ENCODE measurements around the gene KRT6B.

DNA sequence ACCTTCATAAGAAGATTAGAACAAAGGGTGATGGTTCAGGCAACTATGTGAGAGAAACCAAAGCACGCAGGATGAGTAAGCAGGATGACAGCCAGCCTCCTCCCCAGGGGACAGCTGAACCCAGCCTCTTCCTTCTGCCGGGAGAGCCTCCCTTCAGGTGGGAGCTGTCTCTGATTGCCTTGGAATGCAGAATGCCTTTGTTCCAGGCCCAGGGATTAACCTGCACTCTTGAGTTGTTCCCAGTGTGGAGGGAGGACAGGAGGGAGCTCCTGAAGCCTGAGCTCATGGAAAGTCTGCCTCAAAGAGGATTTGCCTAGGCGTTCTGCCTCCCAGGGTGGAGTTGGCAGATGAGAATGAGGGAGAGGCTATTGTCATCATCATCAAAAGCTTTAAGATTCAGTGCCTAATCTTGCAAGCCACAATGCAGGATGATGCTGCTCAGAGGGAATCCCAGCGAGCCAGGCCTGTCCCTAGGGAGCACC lies 44.7 kb upstream of the KRT6B start:
- TF ChIP-seq CTCF (IDR thresholded peaks at IDR 0.05): no peak
- TF ChIP-seq POLR2AphosphoS5 (IDR thresholded peaks at IDR 0.05; ENCODE audit: low read depth, low read length): no peak
- TF ChIP-seq, protein P1, sequence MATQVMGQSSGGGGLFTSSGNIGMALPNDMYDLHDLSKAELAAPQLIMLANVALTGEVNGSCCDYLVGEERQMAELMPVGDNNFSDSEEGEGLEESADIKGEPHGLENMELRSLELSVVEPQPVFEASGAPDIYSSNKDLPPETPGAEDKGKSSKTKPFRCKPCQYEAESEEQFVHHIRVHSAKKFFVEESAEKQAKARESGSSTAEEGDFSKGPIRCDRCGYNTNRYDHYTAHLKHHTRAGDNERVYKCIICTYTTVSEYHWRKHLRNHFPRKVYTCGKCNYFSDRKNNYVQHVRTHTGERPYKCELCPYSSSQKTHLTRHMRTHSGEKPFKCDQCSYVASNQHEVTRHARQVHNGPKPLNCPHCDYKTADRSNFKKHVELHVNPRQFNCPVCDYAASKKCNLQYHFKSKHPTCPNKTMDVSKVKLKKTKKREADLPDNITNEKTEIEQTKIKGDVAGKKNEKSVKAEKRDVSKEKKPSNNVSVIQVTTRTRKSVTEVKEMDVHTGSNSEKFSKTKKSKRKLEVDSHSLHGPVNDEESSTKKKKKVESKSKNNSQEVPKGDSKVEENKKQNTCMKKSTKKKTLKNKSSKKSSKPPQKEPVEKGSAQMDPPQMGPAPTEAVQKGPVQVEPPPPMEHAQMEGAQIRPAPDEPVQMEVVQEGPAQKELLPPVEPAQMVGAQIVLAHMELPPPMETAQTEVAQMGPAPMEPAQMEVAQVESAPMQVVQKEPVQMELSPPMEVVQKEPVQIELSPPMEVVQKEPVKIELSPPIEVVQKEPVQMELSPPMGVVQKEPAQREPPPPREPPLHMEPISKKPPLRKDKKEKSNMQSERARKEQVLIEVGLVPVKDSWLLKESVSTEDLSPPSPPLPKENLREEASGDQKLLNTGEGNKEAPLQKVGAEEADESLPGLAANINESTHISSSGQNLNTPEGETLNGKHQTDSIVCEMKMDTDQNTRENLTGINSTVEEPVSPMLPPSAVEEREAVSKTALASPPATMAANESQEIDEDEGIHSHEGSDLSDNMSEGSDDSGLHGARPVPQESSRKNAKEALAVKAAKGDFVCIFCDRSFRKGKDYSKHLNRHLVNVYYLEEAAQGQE (IDR thresholded peaks at IDR 0.05; ENCODE audit: insufficient read depth in 1 of 2, low read depth in 2 of 2, low read length in 1 of 2): no peak
- TF ChIP-seq TCF7L2 (IDR thresholded peaks at IDR 0.05; ENCODE audit: low read depth, low read length): no peak

All from Panc1 (cell line).